Spleen (tissue), 7 donors: ENCODE results near the gene SEMA3A.

Source experiments
- CTCF ChIP-seq, 11 experiments: fragments of 200-600 bp in 7 of 11; fragments of 450-650 bp in 4 of 11; sonication (generic) in 4 of 11; IDR thresholded peaks in 8 of 11; conservative IDR thresholded peaks in 3 of 11; 1 replicate in 7 of 11; 2 replicates in 4 of 11; pipeline versions ENCODE4 v1.4.0 to v1.8.0; 2016 to 2021; ENCODE audit warnings: antibody characterized with exemption in 11 of 11, inconsistent platforms in 4 of 11, mild to moderate bottlenecking in 1 of 11
- POLR2AphosphoS5 ChIP-seq, 3 donors: sonication (generic); formaldehyde crosslinking; IDR thresholded peaks; one replicate each; pipeline ENCODE4 v1.5.1; 2017; ENCODE audit warnings: antibody characterized with exemption in 3 of 3
- donor health status: DM: no; HTN: no; CAD: no; lungs with moderate emphysema.
- donor health status: DM: no; HTN: no; CAD: no.
- donor health status: DM: no; HTN: no; CAD: no.

GRCh38 chr7:84144935-84145334 lies 49.7 kb downstream of the SEMA3A start:
- no peak for TF ChIP-seq CTCF (IDR thresholded peaks at IDR 0.05 in 8 of 11, conservative IDR thresholded peaks at IDR 0.05 in 3 of 11)
- TF ChIP-seq POLR2AphosphoS5 (IDR thresholded peaks at IDR 0.05): no peak
